HG03064 (cell line): Measurements from ENCODE around the gene CHSY1.
"Not testable (repeated sequence)": the region's sequence is repeated elsewhere in the genome, so short reads cannot be mapped to it uniquely, and the experiment has no call there.

Experiments used
- ATAC-seq: cut with Tn5 transposase; IDR thresholded peaks from one replicate; pipeline ENCODE4 v1.9.1; 2021; ENCODE audit warnings: low read depth; ENCODE audit not compliant: unreplicated experiment

CHSY1 gene, protein sequence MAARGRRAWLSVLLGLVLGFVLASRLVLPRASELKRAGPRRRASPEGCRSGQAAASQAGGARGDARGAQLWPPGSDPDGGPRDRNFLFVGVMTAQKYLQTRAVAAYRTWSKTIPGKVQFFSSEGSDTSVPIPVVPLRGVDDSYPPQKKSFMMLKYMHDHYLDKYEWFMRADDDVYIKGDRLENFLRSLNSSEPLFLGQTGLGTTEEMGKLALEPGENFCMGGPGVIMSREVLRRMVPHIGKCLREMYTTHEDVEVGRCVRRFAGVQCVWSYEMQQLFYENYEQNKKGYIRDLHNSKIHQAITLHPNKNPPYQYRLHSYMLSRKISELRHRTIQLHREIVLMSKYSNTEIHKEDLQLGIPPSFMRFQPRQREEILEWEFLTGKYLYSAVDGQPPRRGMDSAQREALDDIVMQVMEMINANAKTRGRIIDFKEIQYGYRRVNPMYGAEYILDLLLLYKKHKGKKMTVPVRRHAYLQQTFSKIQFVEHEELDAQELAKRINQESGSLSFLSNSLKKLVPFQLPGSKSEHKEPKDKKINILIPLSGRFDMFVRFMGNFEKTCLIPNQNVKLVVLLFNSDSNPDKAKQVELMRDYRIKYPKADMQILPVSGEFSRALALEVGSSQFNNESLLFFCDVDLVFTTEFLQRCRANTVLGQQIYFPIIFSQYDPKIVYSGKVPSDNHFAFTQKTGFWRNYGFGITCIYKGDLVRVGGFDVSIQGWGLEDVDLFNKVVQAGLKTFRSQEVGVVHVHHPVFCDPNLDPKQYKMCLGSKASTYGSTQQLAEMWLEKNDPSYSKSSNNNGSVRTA

GRCh38 chr15:101251830-101252820, at the start of gene CHSY1:
Gene CHSY1 (minus strand): TSS chr15:101252048. CDS start chr15:101251456, 592 bp downstream.
- ATAC-seq, result peak; percentile 63

GRCh38 chr15:101296418-101297405, 44.9 kb upstream of the CHSY1 start:
- ATAC-seq, result no peak

DNA sequence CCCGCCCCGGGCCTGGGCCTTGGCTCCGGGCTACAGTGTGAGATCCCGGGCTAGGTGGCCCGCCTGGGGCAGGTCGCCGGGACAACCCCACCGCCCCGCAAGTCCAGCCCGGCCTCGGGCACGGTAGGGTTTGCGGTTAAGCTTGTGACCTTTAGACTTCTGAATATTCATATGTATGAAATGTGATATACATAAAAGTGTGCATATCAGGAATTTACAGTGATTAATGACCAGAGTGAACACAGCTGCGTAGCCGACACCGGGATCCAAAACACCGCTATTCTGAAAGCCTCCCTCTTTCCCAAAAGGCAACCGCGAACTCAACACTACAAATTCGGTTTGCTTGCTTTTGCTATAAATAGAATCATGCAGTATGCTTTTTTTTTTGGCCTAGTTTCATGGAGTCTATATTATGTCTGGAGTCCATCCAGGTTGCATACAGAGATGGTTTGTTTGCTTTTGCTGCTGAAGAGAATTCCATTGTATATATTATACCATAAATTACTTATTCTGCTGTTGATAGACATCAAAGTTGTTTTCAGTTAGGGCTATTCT, 43.8 kb upstream of the CHSY1 start:
- no peak for ATAC-seq

GRCh38 chr15:101294731-101295606, 43.1 kb upstream of the CHSY1 start, which contains the start of gene SNRPA1:
Gene SNRPA1 (minus strand): TSS chr15:101295248. CDS start chr15:101295178, 70 bp downstream.
- ATAC-seq, result peak; percentile 58

- ATAC-seq, result no peak
Observed at GRCh38 chr15:101293122-101293521, 41.3 kb upstream of the CHSY1 start.

DNA sequence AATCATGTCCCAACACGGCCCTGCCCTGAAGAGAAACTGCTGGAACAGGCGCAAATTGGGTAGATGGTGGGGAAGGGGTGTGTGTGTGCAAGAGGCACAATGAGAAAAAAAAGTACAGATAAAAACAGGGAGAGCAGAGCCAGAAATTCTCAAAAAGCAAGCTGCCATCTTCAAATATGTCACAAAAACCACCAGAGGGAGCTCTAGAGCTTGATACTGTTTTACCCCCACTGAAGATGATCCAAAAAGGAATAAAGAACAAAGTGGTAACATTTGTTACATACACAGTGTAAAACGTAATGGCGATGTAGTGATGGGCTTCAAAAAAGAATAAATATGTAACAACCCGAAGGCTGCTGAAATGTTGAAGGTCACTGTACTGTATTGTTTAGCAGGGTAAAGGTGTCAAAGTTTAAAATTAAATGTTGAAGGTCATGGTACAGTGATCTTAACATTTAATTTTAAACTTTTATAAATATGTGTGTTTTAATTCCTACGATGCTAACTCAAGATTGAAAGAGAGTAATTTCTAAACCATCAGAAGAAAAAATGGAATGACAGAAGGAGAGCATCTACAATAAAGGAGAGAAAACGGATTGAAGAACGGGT, 37.2 kb upstream of the CHSY1 start:
- no peak for ATAC-seq

DNA sequence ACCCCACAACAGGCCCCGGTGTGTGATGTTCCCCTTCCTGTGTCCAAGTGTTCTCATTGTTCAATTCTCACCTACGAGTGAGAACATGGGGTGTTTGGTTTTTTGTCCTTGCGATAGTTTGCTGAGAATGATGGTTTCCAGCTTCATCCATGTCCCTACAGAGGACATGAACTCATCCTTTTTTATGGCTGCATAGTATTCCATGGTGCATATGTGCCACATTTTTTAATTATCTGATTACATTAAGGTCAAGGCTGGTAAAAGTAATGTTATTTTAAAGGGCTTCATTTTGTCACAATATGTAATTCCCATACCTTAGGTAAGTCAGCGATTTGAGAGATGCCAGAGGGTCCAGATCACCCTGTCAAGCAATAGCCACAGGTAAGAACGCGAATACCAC, 35.5 kb upstream of the CHSY1 start:
- not testable (repeated sequence) for ATAC-seq

DNA sequence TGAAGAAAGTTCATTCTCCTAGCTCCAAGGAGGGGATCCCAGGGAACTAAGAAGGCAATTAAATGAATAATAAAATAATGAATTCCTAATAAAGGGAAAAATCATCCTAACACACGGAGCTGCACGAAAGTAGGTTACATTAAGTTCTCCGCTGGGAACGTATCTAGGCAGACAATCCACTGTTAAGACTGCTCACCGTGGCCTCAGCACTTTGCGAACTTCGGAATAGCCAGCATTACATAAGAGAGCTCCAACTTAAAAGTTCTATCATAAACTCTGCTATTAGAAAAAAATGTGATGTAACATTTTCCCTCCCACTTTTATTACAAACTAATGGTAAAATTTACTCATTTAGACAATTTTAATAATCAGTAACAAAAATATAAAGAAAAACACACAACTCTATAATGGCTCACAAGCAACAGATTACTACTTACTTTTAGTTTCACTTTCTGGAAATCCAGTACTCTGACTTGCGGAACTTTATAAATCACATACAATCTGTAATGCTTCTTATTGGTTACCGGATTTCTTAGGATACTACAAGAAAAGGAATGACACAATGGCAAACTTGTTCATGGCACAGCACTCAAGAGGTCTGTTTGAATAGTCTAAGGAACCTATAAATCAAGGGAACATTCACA, 34.7 kb upstream of the CHSY1 start:
- no peak for ATAC-seq

DNA sequence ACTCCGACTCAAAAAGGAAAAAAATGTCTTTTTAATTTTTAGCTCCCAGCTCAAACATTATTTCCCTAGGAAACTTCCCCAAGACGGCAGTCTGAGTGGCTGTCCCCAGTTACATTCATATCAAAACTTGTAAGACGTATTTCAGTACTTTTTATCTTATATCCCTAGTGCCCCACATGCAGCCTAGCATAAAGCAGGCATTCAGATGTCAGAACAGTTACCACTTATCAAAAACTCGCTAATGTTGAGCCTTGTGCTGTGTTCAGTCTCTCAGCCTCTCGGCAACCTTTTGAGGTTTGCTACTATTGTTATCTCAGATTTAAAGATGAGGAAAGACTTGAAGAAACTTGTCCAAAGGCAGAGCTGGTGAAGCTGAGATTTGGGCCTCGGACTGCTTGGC, 32.1 kb upstream of the CHSY1 start:
- no peak for ATAC-seq

DNA sequence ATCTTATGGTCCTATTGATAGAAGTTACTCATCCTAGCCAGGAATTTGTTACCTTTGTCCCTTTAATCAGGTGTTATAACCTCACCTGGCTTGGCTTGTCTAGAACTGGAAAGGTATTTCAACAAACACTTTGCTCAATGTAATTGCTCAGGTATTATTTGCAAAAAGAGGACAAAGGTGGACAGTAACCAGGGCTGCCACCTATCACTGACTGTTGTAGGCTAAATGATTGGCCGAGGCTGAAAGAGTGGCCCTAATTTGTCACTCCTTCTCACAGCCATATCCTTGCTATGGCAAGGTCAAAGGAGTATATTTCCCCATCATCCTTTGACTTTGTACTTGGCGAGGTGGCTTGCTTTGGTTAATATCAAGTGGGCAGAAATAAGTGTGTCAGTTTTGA, 28.2 kb upstream of the CHSY1 start:
- no peak for ATAC-seq

- no peak for ATAC-seq
Observed at GRCh38 chr15:101277943-101278564, 26.2 kb upstream of the CHSY1 start.

DNA sequence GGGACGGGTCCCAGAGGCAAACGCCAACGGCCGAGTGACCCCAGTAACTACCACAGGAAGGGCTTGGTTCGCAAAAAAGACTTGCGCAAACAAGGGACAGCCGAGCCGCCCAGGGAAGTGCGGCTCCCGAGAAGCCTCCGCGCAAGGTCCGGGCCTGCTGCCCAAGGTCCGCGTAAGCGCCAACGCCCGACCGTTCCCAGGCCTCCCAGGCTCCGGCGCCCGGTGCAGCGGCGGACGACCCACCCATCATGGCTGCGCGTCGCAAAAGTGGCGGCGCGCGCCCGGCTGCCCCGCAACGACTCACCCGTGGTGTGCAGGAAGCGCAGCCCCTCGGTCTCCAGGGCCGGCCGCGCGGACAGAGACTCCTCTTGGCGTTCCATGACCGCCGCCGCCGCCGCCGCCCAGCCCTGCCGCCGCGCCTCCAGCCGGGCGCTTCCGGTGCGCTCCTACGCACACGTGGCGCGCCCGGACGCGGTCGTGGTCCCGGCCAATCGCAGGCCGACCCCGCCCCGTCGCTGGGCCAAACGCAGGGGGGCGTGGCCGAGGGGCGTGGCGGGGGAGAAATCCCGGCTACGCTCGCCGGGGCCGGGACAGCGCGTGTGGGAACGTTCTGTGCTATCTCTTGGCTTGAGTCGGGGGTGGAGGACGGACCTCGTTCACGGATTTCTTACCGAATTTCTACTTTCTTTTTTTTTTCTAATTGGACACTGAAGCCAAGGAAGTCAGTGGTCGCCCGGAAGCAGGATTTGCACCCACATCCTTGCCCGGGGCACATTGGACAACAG, 25.4 kb upstream of the CHSY1 start, which contains the start of gene SELENOS:
SELENOS (minus strand) TSS at position 448 of the 785 bp plus-strand sequence; CDS start at position 380, 68 bp downstream.
- ATAC-seq, result peak; percentile 89

DNA sequence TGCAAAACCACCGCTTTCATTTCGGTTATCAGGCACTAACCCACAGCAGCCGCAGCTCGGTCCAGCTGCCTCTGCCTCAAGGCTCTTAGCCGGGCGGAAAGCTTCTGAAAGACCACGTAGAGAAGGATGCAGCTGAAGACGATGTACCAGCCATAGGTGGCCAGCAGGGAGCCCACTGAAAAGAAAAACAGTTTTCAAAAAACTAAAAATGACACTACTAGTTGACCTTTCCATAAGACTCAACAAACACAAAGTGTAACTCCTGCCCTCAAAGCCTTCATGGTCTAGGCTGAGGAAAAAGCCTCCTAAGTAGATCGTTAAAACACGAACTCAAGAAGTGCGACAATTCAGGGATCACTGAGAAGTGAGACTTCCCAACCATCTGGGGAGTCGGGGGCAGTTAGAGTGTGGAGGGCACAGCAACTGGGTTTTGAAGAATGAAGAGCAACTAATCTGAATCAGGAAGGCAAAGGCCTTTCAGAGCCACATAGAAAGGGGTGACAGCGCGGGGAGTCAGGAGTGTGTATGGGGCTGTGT, 24.7 kb upstream of the CHSY1 start:
- ATAC-seq, result no peak

DNA sequence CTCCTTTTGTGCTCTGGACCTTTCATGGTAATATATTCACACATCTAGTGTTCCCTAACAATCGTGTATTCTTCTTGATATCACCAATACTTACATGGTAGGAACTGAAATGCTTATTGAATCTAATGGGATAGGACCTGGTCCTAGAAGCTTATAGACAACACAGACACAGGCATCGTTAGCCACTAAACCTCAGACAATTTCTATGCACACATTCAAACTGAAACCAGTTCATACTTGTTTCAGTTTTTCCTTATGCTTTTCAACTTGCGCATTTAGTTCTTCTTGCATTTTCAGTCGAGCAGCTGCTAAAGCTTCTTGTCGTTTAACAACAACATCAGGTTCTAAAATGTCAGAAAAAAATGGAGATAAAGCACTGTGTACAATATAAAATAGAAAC, 23.2 kb upstream of the CHSY1 start:
- no peak for ATAC-seq

- no peak for ATAC-seq
Observed at GRCh38 chr15:101273534-101273933, 21.7 kb upstream of the CHSY1 start.
